ENCODE data around the gene SYNGR2. TPM values are rescaled to one million over a fixed set of nuclear protein-coding genes. Genes with fewer than 3 reads are reported as not detected.

SYNGR2 gene
- total and polyA plus RNA-seq, 7 donors = 14.7 to 280 (median 23.5) TPM

- intact Hi-C loops (cut with DNase I) = no loop called here
- Histone ChIP-seq H3K27me3 (peaks cover 0 to 25% (median 12%) of the 10 kb centered on the region in 3 donors), H3K9me3 (no peaks in the 10 kb centered on the region), H3K36me3 (no peaks in the 10 kb centered on the region), H3K4me3 (no peak overlapping the region), H3K4me1 (peaks cover 0 to 37% (median 31%) of the 10 kb centered on the region in 4 donors), H3K27ac (no peak overlapping the region)
- DNase-seq = no peak
- TF ChIP-seq POLR2A (IDR thresholded peaks at IDR 0.05) (no peak), POLR2AphosphoS5 (IDR thresholded peaks at IDR 0.05) (no peak), EP300 (IDR thresholded peaks at IDR 0.05) (no peak)
- TF ChIP-seq, protein P1, sequence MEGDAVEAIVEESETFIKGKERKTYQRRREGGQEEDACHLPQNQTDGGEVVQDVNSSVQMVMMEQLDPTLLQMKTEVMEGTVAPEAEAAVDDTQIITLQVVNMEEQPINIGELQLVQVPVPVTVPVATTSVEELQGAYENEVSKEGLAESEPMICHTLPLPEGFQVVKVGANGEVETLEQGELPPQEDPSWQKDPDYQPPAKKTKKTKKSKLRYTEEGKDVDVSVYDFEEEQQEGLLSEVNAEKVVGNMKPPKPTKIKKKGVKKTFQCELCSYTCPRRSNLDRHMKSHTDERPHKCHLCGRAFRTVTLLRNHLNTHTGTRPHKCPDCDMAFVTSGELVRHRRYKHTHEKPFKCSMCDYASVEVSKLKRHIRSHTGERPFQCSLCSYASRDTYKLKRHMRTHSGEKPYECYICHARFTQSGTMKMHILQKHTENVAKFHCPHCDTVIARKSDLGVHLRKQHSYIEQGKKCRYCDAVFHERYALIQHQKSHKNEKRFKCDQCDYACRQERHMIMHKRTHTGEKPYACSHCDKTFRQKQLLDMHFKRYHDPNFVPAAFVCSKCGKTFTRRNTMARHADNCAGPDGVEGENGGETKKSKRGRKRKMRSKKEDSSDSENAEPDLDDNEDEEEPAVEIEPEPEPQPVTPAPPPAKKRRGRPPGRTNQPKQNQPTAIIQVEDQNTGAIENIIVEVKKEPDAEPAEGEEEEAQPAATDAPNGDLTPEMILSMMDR (IDR thresholded peaks at IDR 0.05) = no peak
- 40 to 75% methylated on average over 20 of the region's 20 CpGs for WGBS, 2 donors
These were observed 26.8 kb upstream of the SYNGR2 start for GRCh38 chr17:78141437-78142118.

GRCh38 chr17:78142119-78142861, 26.1 kb upstream of the SYNGR2 start:
- H3K27ac ChIP-seq = no peak overlapping the region
- no peak overlapping the region for H3K4me3 ChIP-seq
- peaks cover 0 to 25% (median 12%) of the 10 kb centered on the region in 3 donors for H3K27me3 ChIP-seq
- intact Hi-C loops (cut with DNase I) = no loop called here
- H3K4me1 ChIP-seq = peaks cover 0 to 37% (median 31%) of the 10 kb centered on the region in 4 donors
- 37 to 72% methylated on average over 16 of the region's 16 CpGs for WGBS, 2 donors
- no peaks in the 10 kb centered on the region for H3K36me3 ChIP-seq
- DNase-seq = no peak
- H3K9me3 ChIP-seq = no peaks in the 10 kb centered on the region
- no peak for TF ChIP-seq POLR2AphosphoS5 (IDR thresholded peaks at IDR 0.05)
- TF ChIP-seq, protein P1 (IDR thresholded peaks at IDR 0.05) = no peak
- TF ChIP-seq EP300 (IDR thresholded peaks at IDR 0.05) = no peak
- TF ChIP-seq POLR2A (IDR thresholded peaks at IDR 0.05) = no peak

- peaks cover 0 to 25% (median 12%) of the 10 kb centered on the region in 3 donors for H3K27me3 ChIP-seq
- H3K9me3 ChIP-seq = no peaks in the 10 kb centered on the region
- H3K4me1 ChIP-seq = peaks cover 0 to 37% (median 31%) of the 10 kb centered on the region in 4 donors
- intact Hi-C loops (cut with DNase I) = no loop called here
- WGBS, 2 donors = 86 to 91% methylated on average over 21 of the region's 21 CpGs
- TF ChIP-seq EP300 (IDR thresholded peaks at IDR 0.05) (no peak), POLR2AphosphoS5 (IDR thresholded peaks at IDR 0.05) (no peak)
- DNase-seq = no peak
- H3K36me3 ChIP-seq = no peaks in the 10 kb centered on the region
- no peak overlapping the region for H3K4me3 ChIP-seq
- H3K27ac ChIP-seq = peak overlapping the region; percentile 46 to 62 (median 56)
These were observed 24.9 kb upstream of the SYNGR2 start for GRCh38 chr17:78143214-78144146.

DNA sequence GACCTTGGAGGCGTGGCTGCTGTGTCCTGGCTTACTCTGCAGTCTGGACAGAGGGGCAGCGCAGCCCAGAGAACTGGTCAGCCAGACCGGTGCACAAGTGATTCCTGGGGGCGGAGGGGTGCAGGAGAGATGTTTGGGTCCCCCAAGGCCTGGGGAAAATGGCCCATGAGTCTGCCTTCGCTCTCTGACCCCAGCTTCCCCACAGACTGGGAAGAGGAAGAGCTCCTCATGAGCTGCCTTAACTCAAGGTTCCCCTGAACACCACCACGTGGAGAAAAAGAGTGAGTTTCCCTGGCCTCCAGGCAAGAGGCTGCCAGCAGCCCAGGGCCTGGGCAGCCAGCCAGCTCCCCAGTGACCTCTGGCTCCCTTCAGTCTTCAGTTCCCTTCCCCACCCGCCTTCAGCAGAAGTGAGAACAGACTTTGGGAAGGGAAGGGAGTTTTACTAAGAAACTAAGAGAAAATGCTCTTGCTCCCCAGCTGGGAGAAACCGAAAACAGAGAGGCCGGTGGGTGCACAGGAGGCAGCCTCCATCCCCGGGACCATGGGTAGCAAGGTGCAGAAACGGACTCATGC, 24.1 kb upstream of the SYNGR2 start:
- Histone ChIP-seq H3K27me3 (peaks cover 0 to 25% (median 12%) of the 10 kb centered on the region in 3 donors), H3K4me1 (peaks cover 0 to 37% (median 31%) of the 10 kb centered on the region in 4 donors), H3K36me3 (no peaks in the 10 kb centered on the region), H3K9me3 (no peaks in the 10 kb centered on the region), H3K4me3 (no peak overlapping the region), H3K27ac (peak overlapping the region; percentile 46 to 62 (median 56))
- TF ChIP-seq POLR2AphosphoS5 (IDR thresholded peaks at IDR 0.05) = peak in 1 of 4 donors; percentile 20
- TF ChIP-seq, protein P1 (IDR thresholded peaks at IDR 0.05) = no peak
- peak; percentile 91 for DNase-seq
- intact Hi-C loops (cut with DNase I) = no loop called here
- WGBS, 2 donors = 27 to 49% methylated on average over 11 of the region's 11 CpGs
